Lower lobe of right lung (tissue), 2 donors: ENCODE measurements around the gene TOR2A. TPM values are rescaled to one million over a fixed set of nuclear protein-coding genes. Genes with fewer than 3 reads are reported as not detected.

Source experiments
- ATAC-seq, 2 donors: fragments of 200-7000 bp; cut with Tn5 transposase; one replicate each; pipeline ENCODE4 v1.9.1; 2020 to 2022; ENCODE audit warnings: mild to moderate bottlenecking in 2 of 2, moderate library complexity in 2 of 2
- DNase-seq: peaks from one replicate; pipeline ENCODE4 v3.0.0-alpha.2; 2020
- H3K27ac ChIP-seq: fragments of 200-600 bp; one replicate; pipeline ENCODE4 v1.8.0; 2022
- H3K27me3 ChIP-seq: fragments of 200-600 bp; one replicate; pipeline ENCODE4 v1.8.0; 2022; ENCODE audit warnings: low read depth
- H3K36me3 ChIP-seq: fragments of 200-600 bp; one replicate; pipeline ENCODE4 v1.8.0; 2022; ENCODE audit warnings: mild to moderate bottlenecking
- H3K4me1 ChIP-seq: fragments of 200-600 bp; one replicate; pipeline ENCODE4 v1.8.0; 2022
- H3K4me3 ChIP-seq: fragments of 200-600 bp; one replicate; pipeline ENCODE4 v1.8.0; 2022; ENCODE audit warnings: mild to moderate bottlenecking
- H3K9me3 ChIP-seq: fragments of 200-600 bp; one replicate; pipeline ENCODE4 v1.8.0; 2022
- intact Hi-C: fragments of 100-400 bp; cut with DNase I; formaldehyde crosslinking; loops from one replicate; pipeline ENCODE4 v1.11.0; 2022
- total RNA-seq: library from RNA; stranded (reverse); fragmentation: NEBNext Ultra II Directional; extraction: Animal tissue kit (Norgen Biotek cat#: 25700); gene quantifications from one replicate; pipeline ENCODE4 v1.2.1, GENCODE V29; 2021
- TF ChIP-seq, protein P1 (sequence below): fragments of 200-600 bp; IDR thresholded peaks from one replicate; pipeline ENCODE4 v1.8.0; 2022; ENCODE audit warnings: antibody characterized with exemption, mild to moderate bottlenecking
- donor health status: DM: no; HTN: yes; CAD: no; lungs with severe emphysema.

Gene TOR2A
- total RNA-seq, 1 donor from 2014 or later, result 16.5 TPM

GRCh38 chr9:127738666-127739065, 3.6 kb upstream of the TOR2A start:
- peaks cover 42% of the 10 kb centered on the region for H3K4me1 ChIP-seq
- intact Hi-C loops, result loop anchor here (10.0 kb wide), 1 partner anchor 144 kb away; no protein-coding TSS in a partner anchor

GRCh38 chr9:127735530-127736185, 564 bp upstream of the TOR2A start:
- Histone ChIP-seq H3K9me3 (no peaks in the 10 kb centered on the region), H3K36me3 (peaks cover 50% of the 10 kb centered on the region), H3K4me3 (no peak overlapping the region), H3K27me3 (no peaks in the 10 kb centered on the region), H3K4me1 (peaks cover 21% of the 10 kb centered on the region), H3K27ac (peak overlapping the region; percentile 98)
- ATAC-seq (no peak), DNase-seq (no peak)
- intact Hi-C loops, result loop anchor here (10.0 kb wide), 1 partner anchor 141 kb away; no protein-coding TSS in a partner anchor
- TF ChIP-seq, protein P1, sequence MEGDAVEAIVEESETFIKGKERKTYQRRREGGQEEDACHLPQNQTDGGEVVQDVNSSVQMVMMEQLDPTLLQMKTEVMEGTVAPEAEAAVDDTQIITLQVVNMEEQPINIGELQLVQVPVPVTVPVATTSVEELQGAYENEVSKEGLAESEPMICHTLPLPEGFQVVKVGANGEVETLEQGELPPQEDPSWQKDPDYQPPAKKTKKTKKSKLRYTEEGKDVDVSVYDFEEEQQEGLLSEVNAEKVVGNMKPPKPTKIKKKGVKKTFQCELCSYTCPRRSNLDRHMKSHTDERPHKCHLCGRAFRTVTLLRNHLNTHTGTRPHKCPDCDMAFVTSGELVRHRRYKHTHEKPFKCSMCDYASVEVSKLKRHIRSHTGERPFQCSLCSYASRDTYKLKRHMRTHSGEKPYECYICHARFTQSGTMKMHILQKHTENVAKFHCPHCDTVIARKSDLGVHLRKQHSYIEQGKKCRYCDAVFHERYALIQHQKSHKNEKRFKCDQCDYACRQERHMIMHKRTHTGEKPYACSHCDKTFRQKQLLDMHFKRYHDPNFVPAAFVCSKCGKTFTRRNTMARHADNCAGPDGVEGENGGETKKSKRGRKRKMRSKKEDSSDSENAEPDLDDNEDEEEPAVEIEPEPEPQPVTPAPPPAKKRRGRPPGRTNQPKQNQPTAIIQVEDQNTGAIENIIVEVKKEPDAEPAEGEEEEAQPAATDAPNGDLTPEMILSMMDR, result no peak

More at GRCh38 chr9:127738666-127739065, 3.6 kb upstream of the TOR2A start:
- no peak overlapping the region for H3K27ac ChIP-seq
- no peaks in the 10 kb centered on the region for H3K9me3 ChIP-seq
- H3K4me3 ChIP-seq, result no peak overlapping the region
- TF ChIP-seq, protein P1, result no peak
- DNase-seq, result no peak
- H3K27me3 ChIP-seq, result no peaks in the 10 kb centered on the region
- ATAC-seq, result no peak
- peaks cover 53% of the 10 kb centered on the region for H3K36me3 ChIP-seq

DNA sequence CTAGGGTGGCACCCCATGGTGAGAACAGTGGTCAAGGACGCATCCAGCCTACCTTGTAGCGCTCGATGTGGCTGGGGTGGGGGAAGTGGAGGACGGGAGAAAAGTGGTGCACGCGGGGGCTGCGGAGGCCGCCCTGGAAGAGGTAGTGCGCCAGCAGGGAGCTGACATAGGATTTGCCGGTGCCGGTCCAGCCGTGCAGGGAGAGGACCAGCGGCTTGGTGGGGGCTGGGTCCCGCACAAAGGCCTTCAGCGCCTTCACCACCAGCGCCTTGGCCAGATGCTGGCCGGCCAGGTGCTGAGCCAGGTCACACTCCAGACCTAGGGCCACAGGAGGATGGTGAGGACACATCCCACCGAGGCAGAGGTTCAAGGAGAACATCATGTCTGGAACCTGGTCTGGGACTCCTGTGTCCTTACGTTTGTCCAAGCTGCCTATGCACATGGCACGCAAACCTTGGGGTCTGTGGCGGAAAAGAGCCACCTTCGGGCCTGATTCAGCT, 797 bp downstream of the TOR2A start:
- Histone ChIP-seq H3K27me3 (no peaks in the 10 kb centered on the region), H3K36me3 (peaks cover 38% of the 10 kb centered on the region), H3K4me1 (peaks cover 11% of the 10 kb centered on the region), H3K27ac (peak overlapping the region; percentile 98), H3K9me3 (no peaks in the 10 kb centered on the region), H3K4me3 (peak overlapping the region; percentile 86)
- ATAC-seq (no peak), DNase-seq (no peak)
- intact Hi-C loops, result loop anchor here (10.0 kb wide), 1 partner anchor 139 kb away; no protein-coding TSS in a partner anchor
- TF ChIP-seq, protein P1, result no peak

- no peak overlapping the region for H3K27ac ChIP-seq
- H3K4me1 ChIP-seq, result peaks cover 11% of the 10 kb centered on the region
- H3K36me3 ChIP-seq, result peaks cover 32% of the 10 kb centered on the region
- H3K9me3 ChIP-seq, result no peaks in the 10 kb centered on the region
- DNase-seq (no peak), ATAC-seq (no peak)
- intact Hi-C loops, result loop anchor here (10.0 kb wide), 1 partner anchor 139 kb away; no protein-coding TSS in a partner anchor
- TF ChIP-seq, protein P1, result no peak
- no peaks in the 10 kb centered on the region for H3K27me3 ChIP-seq
- H3K4me3 ChIP-seq, result no peak overlapping the region
Observed at GRCh38 chr9:127733614-127734013, 1.5 kb downstream of the TOR2A start.

DNA sequence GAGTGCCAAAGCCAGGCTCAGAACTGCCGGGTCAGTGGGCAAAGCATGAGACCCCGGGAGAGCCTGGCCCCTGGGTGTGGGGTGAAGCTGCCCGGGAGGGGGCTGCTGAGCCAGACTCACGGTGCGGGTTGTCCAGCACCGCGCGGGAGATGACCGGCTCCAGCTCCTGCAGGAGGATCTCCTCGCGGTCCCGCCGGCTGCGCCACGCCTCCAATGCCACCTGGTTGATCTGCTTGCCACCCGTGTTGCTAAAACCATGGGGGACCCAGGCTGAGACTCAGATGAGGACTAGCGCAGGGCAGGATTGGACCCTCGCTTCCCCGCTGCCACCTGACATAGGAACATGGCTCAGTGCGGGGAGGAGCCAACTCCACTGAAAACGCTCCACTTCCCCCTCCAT, 2.6 kb downstream of the TOR2A start:
- intact Hi-C loops, result loop anchor here (10.0 kb wide), 1 partner anchor 138 kb away; no protein-coding TSS in a partner anchor
- TF ChIP-seq, protein P1, result no peak
- Histone ChIP-seq H3K36me3 (peaks cover 22% of the 10 kb centered on the region), H3K9me3 (no peaks in the 10 kb centered on the region), H3K4me1 (peaks cover 11% of the 10 kb centered on the region), H3K27me3 (no peaks in the 10 kb centered on the region), H3K27ac (no peak overlapping the region), H3K4me3 (no peak overlapping the region)
- no peak for DNase-seq
- ATAC-seq, result no peak
